OCI-LY3 (cell line): ENCODE data around the gene PJVK.

Experiments
- CTCF ChIP-seq: fragments of 200-600, 300-600 bp; sonication (generic); IDR thresholded peaks from 2 replicates; pipeline ENCODE4 v1.5.1; 2014; ENCODE audit warnings: antibody characterized with exemption, low read length, low read depth
- EZH2phosphoT487 ChIP-seq: fragments of 200-600 bp; shearing (Covaris generic); IDR thresholded peaks from 2 replicates; pipeline ENCODE4 v1.6.1; 2018; ENCODE audit warnings: antibody characterized with exemption, mixed run types, low read depth

GRCh38 chr2:178450524-178450773 lies 729 bp upstream of the PJVK start:
- TF ChIP-seq EZH2phosphoT487 (no peak), CTCF (no peak)
